SU-DHL-6 (cell line): Measurements from ENCODE around the gene HOXC4.

Source experiments
- CTCF ChIP-seq: fragments of 200-600 bp; sonication (generic); IDR thresholded peaks from one replicate; pipeline ENCODE4 v1.5.1; 2017; ENCODE audit warnings: antibody characterized with exemption, mild to moderate bottlenecking, low read length, moderate library complexity; ENCODE audit not compliant: insufficient read depth, poor library complexity, severe bottlenecking
- EZH2phosphoT487 ChIP-seq: fragments of 200-600 bp; sonication (generic), shearing (Covaris generic); conservative IDR thresholded peaks from 2 replicates; pipeline ENCODE4 v1.6.1; 2018; ENCODE audit warnings: mild to moderate bottlenecking, antibody characterized with exemption, low read length, moderate library complexity, mixed read lengths

DNA sequence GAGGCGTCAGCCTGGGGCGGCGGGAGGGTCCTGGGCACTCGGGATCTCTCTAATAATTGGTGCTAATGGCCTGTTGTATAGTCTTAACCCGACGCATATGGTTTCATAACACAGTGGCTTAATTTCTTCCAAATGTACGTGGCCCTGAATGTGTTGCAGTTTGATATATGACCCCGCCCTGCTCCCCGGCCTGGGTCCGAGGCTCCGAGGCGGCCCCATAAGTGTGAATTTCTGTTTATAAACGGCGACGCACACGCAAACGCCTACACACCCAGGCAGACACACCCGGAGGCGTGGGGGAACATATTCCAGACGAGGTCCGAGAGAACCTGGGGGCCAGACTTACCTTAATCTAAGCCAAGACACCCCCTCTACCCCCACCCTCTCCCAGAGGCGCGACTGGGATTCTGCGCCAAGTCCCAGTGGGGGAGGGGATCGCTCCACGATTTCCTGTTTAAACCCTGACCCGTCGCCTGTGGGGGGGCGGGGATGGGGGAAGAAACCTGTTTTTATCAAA lies 35.1 kb upstream of the HOXC4 start:
- no peak for TF ChIP-seq CTCF
- TF ChIP-seq EZH2phosphoT487, result no peak
